Astrocyte (in vitro differentiated cells and primary cell): ENCODE results near the gene SHB.

Source experiments
- EZH2 ChIP-seq: IDR thresholded peaks from 2 replicates; pipeline ENCODE4 v1.6.1; 2012; ENCODE audit warnings: mild to moderate bottlenecking, low read length, inconsistent platforms; ENCODE audit not compliant: insufficient read depth
- TF ChIP-seq, protein P1 (sequence below): IDR thresholded peaks from 2 replicates; pipeline ENCODE4 v1.5.1; 2011; ENCODE audit warnings: low read depth, mild to moderate bottlenecking, inconsistent platforms, low read length, moderate library complexity; ENCODE audit not compliant: insufficient read depth

DNA sequence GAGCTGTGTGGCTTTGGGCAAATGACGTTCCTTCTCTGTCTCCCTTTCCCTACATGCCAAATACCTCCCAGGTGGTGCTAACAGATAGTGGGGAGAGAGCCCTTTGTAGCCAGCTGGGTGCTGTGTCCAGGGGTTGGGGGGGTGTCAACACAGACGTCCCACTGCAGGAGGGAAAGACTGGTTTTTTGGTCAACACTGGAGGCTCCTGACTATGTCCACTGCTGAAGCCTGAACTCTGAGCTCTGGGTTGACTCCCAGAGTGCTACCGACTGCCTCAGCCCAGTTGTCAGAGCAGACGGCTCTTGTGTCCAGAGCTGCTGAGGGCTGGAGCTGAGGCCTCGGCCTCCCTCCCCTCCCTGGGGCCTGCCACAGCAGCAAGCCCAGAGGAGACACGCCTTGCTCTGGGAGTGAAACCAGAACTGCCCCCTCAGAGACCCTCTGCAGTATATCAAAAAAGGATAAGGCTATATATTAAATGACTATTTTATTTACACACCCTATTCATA, 150.3 kb downstream of the SHB start:
- TF ChIP-seq, protein P1, sequence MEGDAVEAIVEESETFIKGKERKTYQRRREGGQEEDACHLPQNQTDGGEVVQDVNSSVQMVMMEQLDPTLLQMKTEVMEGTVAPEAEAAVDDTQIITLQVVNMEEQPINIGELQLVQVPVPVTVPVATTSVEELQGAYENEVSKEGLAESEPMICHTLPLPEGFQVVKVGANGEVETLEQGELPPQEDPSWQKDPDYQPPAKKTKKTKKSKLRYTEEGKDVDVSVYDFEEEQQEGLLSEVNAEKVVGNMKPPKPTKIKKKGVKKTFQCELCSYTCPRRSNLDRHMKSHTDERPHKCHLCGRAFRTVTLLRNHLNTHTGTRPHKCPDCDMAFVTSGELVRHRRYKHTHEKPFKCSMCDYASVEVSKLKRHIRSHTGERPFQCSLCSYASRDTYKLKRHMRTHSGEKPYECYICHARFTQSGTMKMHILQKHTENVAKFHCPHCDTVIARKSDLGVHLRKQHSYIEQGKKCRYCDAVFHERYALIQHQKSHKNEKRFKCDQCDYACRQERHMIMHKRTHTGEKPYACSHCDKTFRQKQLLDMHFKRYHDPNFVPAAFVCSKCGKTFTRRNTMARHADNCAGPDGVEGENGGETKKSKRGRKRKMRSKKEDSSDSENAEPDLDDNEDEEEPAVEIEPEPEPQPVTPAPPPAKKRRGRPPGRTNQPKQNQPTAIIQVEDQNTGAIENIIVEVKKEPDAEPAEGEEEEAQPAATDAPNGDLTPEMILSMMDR: no peak
- TF ChIP-seq EZH2: no peak
